K562 (cell line): ENCODE data around the gene ASCC3. TPM values are rescaled to one million over a fixed set of nuclear protein-coding genes. Genes with fewer than 3 reads are reported as not detected.

ENCODE experiments used
- ATAC-seq: fragments of 200-7000 bp; cut with Tn5 transposase; 3 replicates; pipeline ENCODE4 v1.9.1; 2020; ENCODE audit warnings: moderate library complexity
- BruUV-seq: library from RNA; stranded (reverse); fragments of 400-500 nt; replicated peaks from 2 replicates; lab custom pipeline; 2021; lab: Mats Ljungman, UMichigan
- CTCF ChIA-PET: fragments of 300-600 bp; formaldehyde crosslinking; extraction: SDS; loops from one replicate; lab custom pipeline; 2021; ENCODE audit warnings: low intra/inter-chr PET ratio; lab: Yijun Ruan, JAX
- POLR2A ChIA-PET: fragments of 300-600, 350-650 bp; sonication (Branson Sonifier 250); formaldehyde crosslinking; extraction: SDS; loops from one replicate; lab custom pipeline; 2021; ENCODE audit warnings: antibody characterized with exemption, inconsistent platforms; lab: Yijun Ruan, JAX
- DNase-seq, 4 experiments: peaks; one replicate each; pipeline versions ENCODE4 v3.0.0 to v3.0.0-alpha.2; 2011 to 2018; ENCODE audit warnings: low spot score in 3 of 4, mixed read lengths in 3 of 4; ENCODE audit errors: extremely low read depth in 1 of 4
- FAIRE-seq: peaks from 2 replicates; lab custom pipeline; 2011; peaks lifted over from hg19 to GRCh38; lab: Jason Lieb, UNC
- H2AFZ ChIP-seq: 2 replicates; pipeline ENCODE4 v1.6.0; 2011; ENCODE audit warnings: low read depth, low read length, control low read depth, inconsistent platforms
- H3K27ac ChIP-seq: fragments of 200-600 bp; 3 replicates; pipeline ENCODE4 v1.8.0; 2011; ENCODE audit warnings: low read depth, mild to moderate bottlenecking, control low read depth, inconsistent platforms, low read length, moderate library complexity, mixed read lengths; ENCODE audit errors: extremely low read depth
- H3K27me3 ChIP-seq, 2 experiments: fragments of 300-600 bp in 1 of 2; 2 replicates in 1 of 2; 3 replicates in 1 of 2; pipeline versions ENCODE4 v1.6.0 to v1.8.0; 2011; ENCODE audit warnings: inconsistent platforms in 2 of 2, low read length in 2 of 2, mild to moderate bottlenecking in 1 of 2, mixed read lengths in 1 of 2, moderate library complexity in 1 of 2; ENCODE audit not compliant: control insufficient read depth in 2 of 2, insufficient read depth in 2 of 2
- H3K36me3 ChIP-seq: fragments of 300-600 bp; 3 replicates; pipeline ENCODE4 v1.8.0; 2011; ENCODE audit warnings: mild to moderate bottlenecking, low read length, inconsistent platforms; ENCODE audit not compliant: control insufficient read depth, insufficient read depth
- H3K4me1 ChIP-seq, 2 experiments: fragments of 200-600 bp in 1 of 2; replicated peaks in 1 of 2; 2 replicates in 1 of 2; 3 replicates in 1 of 2; pipeline versions ENCODE4 v1.5.1 to v1.8.0; 2011; ENCODE audit warnings: inconsistent platforms in 2 of 2, low read length in 2 of 2, mild to moderate bottlenecking in 1 of 2, mixed read lengths in 1 of 2, moderate library complexity in 1 of 2; ENCODE audit not compliant: control insufficient read depth in 2 of 2, insufficient read depth in 2 of 2
- H3K4me2 ChIP-seq: 2 replicates; pipeline ENCODE4 v1.6.1; 2011; ENCODE audit warnings: low read length, control low read depth, inconsistent platforms, mixed read lengths; ENCODE audit not compliant: insufficient read depth
- H3K4me3 ChIP-seq: fragments of 200-600 bp; sonication (generic), shearing (Covaris generic); 2 replicates; pipeline ENCODE4 v1.5.1; 2016; ENCODE audit warnings: control low read depth, inconsistent platforms
- H3K79me2 ChIP-seq: fragments of 200-600 bp; 3 replicates; pipeline ENCODE4 v1.8.0; 2011; ENCODE audit warnings: low read length, inconsistent platforms; ENCODE audit not compliant: control insufficient read depth, insufficient read depth
- H3K9ac ChIP-seq, 2 experiments: 2 replicates each; pipeline versions ENCODE4 v1.6.0 to v1.6.1; 2011; ENCODE audit warnings: low read depth in 2 of 2, low read length in 2 of 2, control low read depth in 1 of 2, inconsistent platforms in 1 of 2, mild to moderate bottlenecking in 1 of 2, mixed read lengths in 1 of 2; ENCODE audit not compliant: insufficient read depth in 1 of 2
- H3K9me1 ChIP-seq: one replicate; pipeline ENCODE4 v1.6.0; 2011; ENCODE audit warnings: inconsistent platforms, mild to moderate bottlenecking, low read length, moderate library complexity; ENCODE audit not compliant: control insufficient read depth, insufficient read depth
- H3K9me3 ChIP-seq: replicated peaks from 2 replicates; pipeline ENCODE4 v1.5.1; 2011; ENCODE audit warnings: low read depth, low read length, inconsistent platforms; ENCODE audit not compliant: control insufficient read depth, insufficient read depth
- H4K20me1 ChIP-seq: replicated peaks from 2 replicates; pipeline ENCODE4 v1.6.1; 2011; ENCODE audit warnings: low read length, inconsistent platforms, mixed read lengths; ENCODE audit not compliant: control insufficient read depth, insufficient read depth
- CUX1 ChIP-seq: fragments of 200-800 bp; sonication (Bioruptor generic); IDR thresholded peaks from 2 replicates; pipeline ENCODE4 v1.6.1; 2016; ENCODE audit warnings: missing genetic modification characterization, missing compliant biosample characterization
- WGBS: fragments of 100-300 bp; shearing (Covaris generic); methylation state at CpG from one replicate; pipeline ENCODE4 v1.1.6; 2016; ENCODE audit warnings: low coverage, mixed read lengths; ENCODE audit not compliant: insufficient coverage; ENCODE audit errors: missing lambda C conversion rate; 5-methylcytosine and 5-hydroxymethylcytosine counted together
- in situ Hi-C: fragments of 300-500 bp; cut with MboI; formaldehyde crosslinking; loops from 4 replicates; pipeline ENCODE4 v1.15.0; 2018; ENCODE audit warnings: inconsistent platforms, mixed read lengths
- intact Hi-C: fragments of 100-400 bp; cut with micrococcal nuclease; formaldehyde crosslinking; loops from 2 replicates; pipeline ENCODE4 v1.14.2; 2022
- polyA plus RNA-seq, 8 experiments: library from polyadenylated mRNA; depleted of rRNA in 4 of 8; stranded (reverse) in 5 of 8; unstranded in 3 of 8; fragments of >200 nt; fragmentation: Nextera tagmentation in 2 of 8; fragmentation: Illumina TruSeq in 1 of 8; extraction: Ambion mirVana in 2 of 8; extraction: Trizol in 1 of 8; gene quantifications; 2 replicates each; pipeline versions ENCODE4 v1.2.1 to v1.2.3, GENCODE V29; 2011 to 2014; ENCODE audit warnings: inconsistent platforms in 1 of 8, missing spikeins in 1 of 8
- total RNA-seq, 7 experiments: library from RNA; depleted of rRNA in 6 of 7; stranded (reverse); fragments of >200 nt in 6 of 7; fragmentation: Illumina TruSeq in 2 of 7; extraction: Trizol in 2 of 7; gene quantifications; 2 replicates each; pipeline versions ENCODE4 v1.2.1 to v1.2.3, GENCODE V29; 2011 to 2021; ENCODE audit warnings: low replicate concordance in 1 of 7

The ASCC3 gene
- total and polyA plus RNA-seq, 9 of the 15 experiments (the other 6 are each of a cell fraction or from before 2014, with no cell fraction given) = 16.1 to 56.1 (median 33.9) TPM

GRCh38 chr6:100833972-100834574, 47.1 kb downstream of the ASCC3 start:
- no peak for ATAC-seq
- H3K4me1 ChIP-seq = no peaks in the 10 kb centered on the region
- intact Hi-C loops = no loop called here
- POLR2A ChIA-PET = no interaction called here
- H3K9me3 ChIP-seq = no peaks in the 10 kb centered on the region
- FAIRE-seq = no peak
- BruUV-seq = no TSS peak
- no peaks in the 10 kb centered on the region for H3K27me3 ChIP-seq
- no peaks in the 10 kb centered on the region; the same call in 2 of the 3 replicates for H3K36me3 ChIP-seq
- peaks cover 29% of the 10 kb centered on the region; the same call in 2 of the 3 replicates for H3K79me2 ChIP-seq
- H4K20me1 ChIP-seq = no peaks in the 10 kb centered on the region
- in situ Hi-C loops = no loop called here
- H3K9ac ChIP-seq = no peak overlapping the region
- DNase-seq = no peak
- no peak overlapping the region for H2AFZ ChIP-seq
- no peak overlapping the region for H3K4me2 ChIP-seq
- no peak for TF ChIP-seq CUX1 (CRISPR knock-in tag)
- no peaks in the 10 kb centered on the region for H3K9me1 ChIP-seq
- no peak overlapping the region for H3K4me3 ChIP-seq
- H3K27ac ChIP-seq = no peak overlapping the region
- CTCF ChIA-PET = no interaction called here
- WGBS = 90% methylated on average over 5 of the region's 5 CpGs
